Measurements from ENCODE around the gene KIF1A.

KIF1A gene, protein sequence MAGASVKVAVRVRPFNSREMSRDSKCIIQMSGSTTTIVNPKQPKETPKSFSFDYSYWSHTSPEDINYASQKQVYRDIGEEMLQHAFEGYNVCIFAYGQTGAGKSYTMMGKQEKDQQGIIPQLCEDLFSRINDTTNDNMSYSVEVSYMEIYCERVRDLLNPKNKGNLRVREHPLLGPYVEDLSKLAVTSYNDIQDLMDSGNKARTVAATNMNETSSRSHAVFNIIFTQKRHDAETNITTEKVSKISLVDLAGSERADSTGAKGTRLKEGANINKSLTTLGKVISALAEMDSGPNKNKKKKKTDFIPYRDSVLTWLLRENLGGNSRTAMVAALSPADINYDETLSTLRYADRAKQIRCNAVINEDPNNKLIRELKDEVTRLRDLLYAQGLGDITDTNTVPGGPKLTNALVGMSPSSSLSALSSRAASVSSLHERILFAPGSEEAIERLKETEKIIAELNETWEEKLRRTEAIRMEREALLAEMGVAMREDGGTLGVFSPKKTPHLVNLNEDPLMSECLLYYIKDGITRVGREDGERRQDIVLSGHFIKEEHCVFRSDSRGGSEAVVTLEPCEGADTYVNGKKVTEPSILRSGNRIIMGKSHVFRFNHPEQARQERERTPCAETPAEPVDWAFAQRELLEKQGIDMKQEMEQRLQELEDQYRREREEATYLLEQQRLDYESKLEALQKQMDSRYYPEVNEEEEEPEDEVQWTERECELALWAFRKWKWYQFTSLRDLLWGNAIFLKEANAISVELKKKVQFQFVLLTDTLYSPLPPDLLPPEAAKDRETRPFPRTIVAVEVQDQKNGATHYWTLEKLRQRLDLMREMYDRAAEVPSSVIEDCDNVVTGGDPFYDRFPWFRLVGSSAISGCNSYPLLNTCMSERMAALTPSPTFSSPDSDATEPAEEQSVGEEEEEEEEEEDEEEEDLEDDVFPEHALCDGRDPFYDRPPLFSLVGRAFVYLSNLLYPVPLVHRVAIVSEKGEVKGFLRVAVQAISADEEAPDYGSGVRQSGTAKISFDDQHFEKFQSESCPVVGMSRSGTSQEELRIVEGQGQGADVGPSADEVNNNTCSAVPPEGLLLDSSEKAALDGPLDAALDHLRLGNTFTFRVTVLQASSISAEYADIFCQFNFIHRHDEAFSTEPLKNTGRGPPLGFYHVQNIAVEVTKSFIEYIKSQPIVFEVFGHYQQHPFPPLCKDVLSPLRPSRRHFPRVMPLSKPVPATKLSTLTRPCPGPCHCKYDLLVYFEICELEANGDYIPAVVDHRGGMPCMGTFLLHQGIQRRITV (N-terminal part only)
- long read RNA-seq: 0 reads

DNA sequence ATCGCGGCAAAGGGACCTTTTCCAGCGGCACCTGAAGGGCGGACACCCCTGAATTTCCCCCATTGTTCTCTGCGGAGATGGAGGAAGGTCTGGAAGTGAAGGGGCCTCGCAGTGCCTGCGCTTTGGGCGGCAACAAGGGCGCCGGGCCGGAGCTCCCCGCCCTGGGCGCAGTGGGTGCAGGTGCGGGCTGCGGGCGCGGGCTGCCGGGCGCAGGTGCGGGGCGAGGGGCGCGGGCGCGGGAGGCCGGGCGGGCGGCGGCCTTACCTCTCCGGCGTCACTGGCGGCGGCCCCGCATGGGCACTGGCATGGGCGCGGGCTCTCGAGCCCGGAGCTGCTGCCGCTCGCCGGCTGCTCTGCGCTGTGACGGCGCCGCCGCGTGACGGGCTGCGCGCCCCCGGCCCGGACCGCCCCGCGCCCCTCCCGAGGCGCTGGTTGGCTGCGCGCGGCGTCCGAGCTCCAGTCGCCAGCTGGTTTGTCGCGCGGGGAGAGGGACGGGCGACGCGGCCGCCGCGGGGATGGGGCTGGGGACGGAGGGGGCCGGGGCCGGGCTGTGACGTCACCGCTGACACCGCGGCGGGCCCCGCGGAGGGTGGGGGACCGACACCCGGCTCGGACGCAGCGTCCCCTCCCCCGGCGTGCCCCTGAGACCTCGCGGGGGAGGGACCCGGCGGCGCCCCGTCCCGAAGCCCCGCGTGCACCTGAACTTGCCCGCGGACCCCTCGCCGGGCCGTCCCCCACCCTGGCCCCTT, at the start of gene KIF1A:
Gene KIF1A (minus strand): TSS at position 362 of the 749 bp plus-strand sequence. CDS start 22,467 bp downstream, outside the sequence.
- peaks cover 51% of the 10 kb centered on the region for H3K27me3 ChIP-seq (ENCODE audit: insufficient read depth, poor library complexity, severe bottlenecking)
- H3K4me3 ChIP-seq (replicated peaks; ENCODE audit: insufficient read depth, low read length): no peak within 1 kb of the TSS
- TF ChIP-seq, protein P1, sequence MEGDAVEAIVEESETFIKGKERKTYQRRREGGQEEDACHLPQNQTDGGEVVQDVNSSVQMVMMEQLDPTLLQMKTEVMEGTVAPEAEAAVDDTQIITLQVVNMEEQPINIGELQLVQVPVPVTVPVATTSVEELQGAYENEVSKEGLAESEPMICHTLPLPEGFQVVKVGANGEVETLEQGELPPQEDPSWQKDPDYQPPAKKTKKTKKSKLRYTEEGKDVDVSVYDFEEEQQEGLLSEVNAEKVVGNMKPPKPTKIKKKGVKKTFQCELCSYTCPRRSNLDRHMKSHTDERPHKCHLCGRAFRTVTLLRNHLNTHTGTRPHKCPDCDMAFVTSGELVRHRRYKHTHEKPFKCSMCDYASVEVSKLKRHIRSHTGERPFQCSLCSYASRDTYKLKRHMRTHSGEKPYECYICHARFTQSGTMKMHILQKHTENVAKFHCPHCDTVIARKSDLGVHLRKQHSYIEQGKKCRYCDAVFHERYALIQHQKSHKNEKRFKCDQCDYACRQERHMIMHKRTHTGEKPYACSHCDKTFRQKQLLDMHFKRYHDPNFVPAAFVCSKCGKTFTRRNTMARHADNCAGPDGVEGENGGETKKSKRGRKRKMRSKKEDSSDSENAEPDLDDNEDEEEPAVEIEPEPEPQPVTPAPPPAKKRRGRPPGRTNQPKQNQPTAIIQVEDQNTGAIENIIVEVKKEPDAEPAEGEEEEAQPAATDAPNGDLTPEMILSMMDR (IDR thresholded peaks at IDR 0.05; ENCODE audit: insufficient read depth, low read length): no peak
- no peak within 1 kb of the TSS for H3K27ac ChIP-seq (replicated peaks)
- no peak for DNase-seq (ENCODE audit: low read depth in 1 of 2, low spot score in 1 of 2)

DNA sequence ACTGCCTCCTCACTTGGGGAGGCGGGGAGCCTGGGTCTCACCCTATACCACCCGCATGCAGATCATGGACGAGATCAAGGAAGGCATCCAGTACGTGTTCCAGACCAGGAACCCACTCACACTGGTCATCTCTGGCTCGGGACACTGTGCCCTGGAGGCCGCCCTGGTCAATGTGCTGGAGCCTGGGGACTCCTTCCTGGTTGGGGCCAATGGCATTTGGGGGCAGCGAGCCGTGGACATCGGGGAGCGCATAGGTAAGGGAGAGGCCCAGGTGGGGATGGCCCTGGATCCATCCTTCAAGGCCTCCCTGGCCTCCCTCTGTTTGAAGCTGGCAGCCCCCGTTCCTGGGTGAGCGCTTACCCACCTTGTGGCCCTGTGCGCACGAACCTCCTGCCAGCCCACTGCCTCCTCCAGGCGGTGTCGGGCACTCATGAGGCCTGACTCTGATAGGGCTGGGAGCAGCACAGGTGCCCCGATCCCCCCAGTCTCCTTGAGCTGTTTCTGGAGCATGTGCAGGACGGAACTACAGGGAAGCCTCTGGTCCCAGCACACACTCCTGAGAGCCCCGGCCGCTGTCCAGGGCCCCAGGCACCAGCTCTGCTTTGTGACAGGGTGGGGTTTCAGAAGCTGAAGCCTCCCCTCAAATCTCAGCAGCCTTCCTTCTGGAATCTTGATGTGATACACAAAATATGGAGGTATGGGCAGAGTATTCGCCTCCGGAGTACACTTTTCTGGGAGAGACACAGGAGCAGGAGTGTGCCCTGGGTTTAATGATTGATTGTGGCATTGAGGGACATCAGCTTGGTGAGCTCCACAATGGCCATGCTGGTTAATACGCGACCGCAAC, 49.3 kb upstream of the KIF1A start:
- no peak for DNase-seq (ENCODE audit: low read depth in 1 of 2, low spot score in 1 of 2)

DNA sequence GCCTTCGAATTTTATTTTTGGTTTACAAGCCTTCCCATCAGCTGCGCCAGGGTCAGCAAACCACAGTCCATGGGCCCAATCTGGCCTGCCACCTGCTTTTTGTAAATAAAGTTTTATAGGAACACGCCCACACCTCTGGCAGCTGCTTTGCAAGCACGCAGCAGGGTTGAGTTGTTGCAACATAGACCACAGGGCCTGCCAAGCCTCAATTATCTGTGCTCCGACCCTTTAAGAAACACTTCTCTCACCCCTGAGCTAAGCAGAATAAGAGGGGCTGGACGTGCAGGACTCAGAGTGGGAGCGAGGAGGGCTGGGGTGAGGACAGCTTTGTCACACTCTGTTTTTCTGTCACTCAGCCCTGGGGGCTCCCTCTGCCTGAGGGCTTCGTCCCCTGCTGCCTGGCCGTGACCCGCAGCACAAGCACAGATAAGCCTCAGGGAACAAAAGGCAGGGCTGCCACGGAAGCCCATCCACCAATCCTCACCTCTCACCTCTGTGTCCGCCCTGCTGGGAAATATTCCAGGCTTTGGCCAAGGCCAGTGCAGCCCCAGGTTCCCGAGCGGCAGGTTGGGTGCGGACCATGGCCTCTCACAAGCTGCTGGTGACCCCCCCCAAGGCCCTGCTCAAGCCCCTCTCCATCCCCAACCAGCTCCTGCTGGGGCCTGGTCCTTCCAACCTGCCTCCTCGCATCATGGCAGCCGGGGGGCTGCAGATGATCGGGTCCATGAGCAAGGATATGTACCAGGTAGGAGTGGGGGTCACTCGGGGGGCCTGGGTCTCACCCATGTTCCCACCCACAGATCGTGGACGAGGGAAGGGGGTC, 48.5 kb upstream of the KIF1A start, which contains the start of gene AGXT:
Gene AGXT (plus strand): TSS at position 539 of the 823 bp plus-strand sequence. CDS start 42 bp downstream, at position 581.
- H3K4me3 ChIP-seq (replicated peaks; ENCODE audit: insufficient read depth, low read length): no peak within 1 kb of the TSS
- DNase-seq (ENCODE audit: low read depth in 1 of 2, low spot score in 1 of 2): peak in 1 of 2 experiments; percentile 13
- TF ChIP-seq GABPA (IDR thresholded peaks at IDR 0.05; ENCODE audit: low read depth) (no peak), POLR2AphosphoS5 (IDR thresholded peaks at IDR 0.05; ENCODE audit: low read depth) (no peak), SPI1 (IDR thresholded peaks at IDR 0.05; ENCODE audit: borderline replicate concordance, low read depth) (no peak)
- TF ChIP-seq, protein P2, sequence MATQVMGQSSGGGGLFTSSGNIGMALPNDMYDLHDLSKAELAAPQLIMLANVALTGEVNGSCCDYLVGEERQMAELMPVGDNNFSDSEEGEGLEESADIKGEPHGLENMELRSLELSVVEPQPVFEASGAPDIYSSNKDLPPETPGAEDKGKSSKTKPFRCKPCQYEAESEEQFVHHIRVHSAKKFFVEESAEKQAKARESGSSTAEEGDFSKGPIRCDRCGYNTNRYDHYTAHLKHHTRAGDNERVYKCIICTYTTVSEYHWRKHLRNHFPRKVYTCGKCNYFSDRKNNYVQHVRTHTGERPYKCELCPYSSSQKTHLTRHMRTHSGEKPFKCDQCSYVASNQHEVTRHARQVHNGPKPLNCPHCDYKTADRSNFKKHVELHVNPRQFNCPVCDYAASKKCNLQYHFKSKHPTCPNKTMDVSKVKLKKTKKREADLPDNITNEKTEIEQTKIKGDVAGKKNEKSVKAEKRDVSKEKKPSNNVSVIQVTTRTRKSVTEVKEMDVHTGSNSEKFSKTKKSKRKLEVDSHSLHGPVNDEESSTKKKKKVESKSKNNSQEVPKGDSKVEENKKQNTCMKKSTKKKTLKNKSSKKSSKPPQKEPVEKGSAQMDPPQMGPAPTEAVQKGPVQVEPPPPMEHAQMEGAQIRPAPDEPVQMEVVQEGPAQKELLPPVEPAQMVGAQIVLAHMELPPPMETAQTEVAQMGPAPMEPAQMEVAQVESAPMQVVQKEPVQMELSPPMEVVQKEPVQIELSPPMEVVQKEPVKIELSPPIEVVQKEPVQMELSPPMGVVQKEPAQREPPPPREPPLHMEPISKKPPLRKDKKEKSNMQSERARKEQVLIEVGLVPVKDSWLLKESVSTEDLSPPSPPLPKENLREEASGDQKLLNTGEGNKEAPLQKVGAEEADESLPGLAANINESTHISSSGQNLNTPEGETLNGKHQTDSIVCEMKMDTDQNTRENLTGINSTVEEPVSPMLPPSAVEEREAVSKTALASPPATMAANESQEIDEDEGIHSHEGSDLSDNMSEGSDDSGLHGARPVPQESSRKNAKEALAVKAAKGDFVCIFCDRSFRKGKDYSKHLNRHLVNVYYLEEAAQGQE (IDR thresholded peaks at IDR 0.05; ENCODE audit: insufficient replicate concordance, low read depth): no peak
- TF ChIP-seq, protein P1 (IDR thresholded peaks at IDR 0.05; ENCODE audit: insufficient read depth, low read length): no peak
- no peaks in the 10 kb centered on the region for H3K27me3 ChIP-seq (ENCODE audit: insufficient read depth, poor library complexity, severe bottlenecking)
- no peak within 1 kb of the TSS for H3K27ac ChIP-seq (replicated peaks)

More for the DNA sequence above, 49.3 kb upstream of the KIF1A start:
- TF ChIP-seq POLR2AphosphoS5 (IDR thresholded peaks at IDR 0.05; ENCODE audit: low read depth): no peak
- no peak for TF ChIP-seq GABPA (IDR thresholded peaks at IDR 0.05; ENCODE audit: low read depth)
- TF ChIP-seq, protein P1 (IDR thresholded peaks at IDR 0.05; ENCODE audit: insufficient read depth, low read length): no peak
- TF ChIP-seq, protein P2 (IDR thresholded peaks at IDR 0.05; ENCODE audit: insufficient replicate concordance, low read depth): no peak
- no peak for TF ChIP-seq SPI1 (IDR thresholded peaks at IDR 0.05; ENCODE audit: borderline replicate concordance, low read depth)
- Histone ChIP-seq H3K27ac (replicated peaks) (no peak overlapping the region), H3K4me3 (replicated peaks; ENCODE audit: insufficient read depth, low read length) (no peak overlapping the region), H3K27me3 (ENCODE audit: insufficient read depth, poor library complexity, severe bottlenecking) (no peaks in the 10 kb centered on the region)

All from HL-60 (cell line).